Sigmoid colon (tissue), 4 donors: ENCODE data around the gene ALDH18A1.

ENCODE experiments used
- CTCF ChIP-seq, 4 experiments: fragments of 450-650 bp in 3 of 4; fragments of 200-600 bp in 1 of 4; IDR thresholded peaks; one replicate each; pipeline ENCODE4 v1.5.1; 2016 to 2019; ENCODE audit warnings: antibody characterized with exemption in 4 of 4, mild to moderate bottlenecking in 3 of 4, moderate library complexity in 2 of 4
- POLR2AphosphoS5 ChIP-seq, 4 donors: sonication (generic); formaldehyde crosslinking; IDR thresholded peaks; one replicate each; pipeline ENCODE4 v1.6.1; 2017; ENCODE audit warnings: antibody characterized with exemption in 4 of 4

DNA sequence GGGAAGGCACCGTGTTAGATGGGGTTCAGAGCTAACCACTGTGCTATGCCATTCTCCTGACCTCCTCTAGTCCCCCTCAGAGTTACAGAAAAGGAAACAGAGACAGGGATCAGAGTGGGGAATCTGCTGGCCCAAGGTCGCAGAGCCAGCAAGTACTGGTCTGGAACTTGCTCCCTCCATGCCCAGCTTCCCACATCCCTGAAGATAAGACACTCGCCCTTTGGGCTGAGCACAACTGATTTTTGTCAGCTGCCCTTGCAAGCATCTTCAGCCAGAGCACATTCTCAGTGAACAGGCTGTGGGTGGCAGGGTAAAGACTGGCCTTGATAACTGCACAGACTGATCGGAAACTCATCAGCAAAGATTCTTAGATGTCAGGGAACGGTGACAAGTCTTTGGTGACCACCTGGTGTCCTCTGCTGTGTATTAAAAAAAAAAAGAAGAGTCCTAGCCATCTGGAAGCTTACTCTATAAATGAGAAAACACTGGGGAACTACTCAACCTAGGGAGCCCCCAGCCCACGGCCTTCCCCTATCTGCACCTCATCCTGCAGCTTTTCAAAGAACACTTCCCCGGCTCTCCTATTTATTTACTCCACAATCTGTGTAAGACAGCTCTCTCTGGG lies 94.1 kb downstream of the ALDH18A1 start:
- TF ChIP-seq POLR2AphosphoS5 (IDR thresholded peaks at IDR 0.05) (no peak), CTCF (IDR thresholded peaks at IDR 0.05) (no peak)
